Measurements from ENCODE around the gene APBA2.
A peak's percentile ranks its signal among the peaks of the same experiment; 100 is the strongest.
"Not testable (repeated sequence)": the region's sequence is repeated elsewhere in the genome, so short reads cannot be mapped to it uniquely, and the experiment has no call there.

Gene APBA2

DNA sequence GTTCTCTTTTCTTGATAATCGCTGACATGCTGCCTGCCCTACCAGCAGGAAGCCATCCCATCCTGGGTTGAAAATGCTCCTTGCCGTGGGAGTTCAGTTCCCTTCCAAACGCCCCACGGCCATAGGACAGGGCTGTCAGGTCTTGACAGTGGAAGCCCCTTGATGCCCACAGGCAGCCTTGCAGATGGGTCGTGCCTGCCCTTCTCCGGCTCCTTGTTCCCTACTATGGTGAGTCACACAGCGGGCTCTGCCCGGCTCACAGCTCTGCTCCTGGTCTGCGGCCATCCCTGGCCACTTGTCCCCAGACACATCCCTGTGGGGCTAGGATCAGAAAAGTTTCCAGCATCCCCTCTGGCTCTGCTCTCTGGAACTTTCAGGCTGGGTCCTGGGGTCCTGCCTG, 6.2 kb upstream of the APBA2 start:
- no peak for DNase-seq

DNA sequence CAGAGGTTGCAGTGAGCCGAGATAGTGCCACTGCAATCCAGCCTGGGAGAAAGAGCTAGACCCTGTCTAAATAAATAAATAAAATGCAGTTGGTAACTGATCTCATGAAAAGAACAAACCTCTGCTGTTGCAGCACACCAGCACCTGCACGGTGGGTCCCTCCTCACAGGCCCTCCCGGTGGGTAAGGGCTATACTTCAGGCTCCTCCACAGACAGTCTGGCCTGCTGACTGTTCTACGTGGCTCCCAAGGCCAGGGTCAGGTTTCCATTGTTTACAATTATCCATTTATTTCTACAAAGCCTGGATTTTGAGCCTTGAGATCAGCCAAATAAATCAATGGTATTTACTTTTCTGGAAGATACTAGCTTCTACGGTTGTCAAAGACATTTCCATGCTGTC, 5.1 kb upstream of the APBA2 start:
- DNase-seq, result no peak

- DNase-seq, result no peak
Observed at GRCh38 chr15:28881170-28881569, 4.6 kb upstream of the APBA2 start.

DNA sequence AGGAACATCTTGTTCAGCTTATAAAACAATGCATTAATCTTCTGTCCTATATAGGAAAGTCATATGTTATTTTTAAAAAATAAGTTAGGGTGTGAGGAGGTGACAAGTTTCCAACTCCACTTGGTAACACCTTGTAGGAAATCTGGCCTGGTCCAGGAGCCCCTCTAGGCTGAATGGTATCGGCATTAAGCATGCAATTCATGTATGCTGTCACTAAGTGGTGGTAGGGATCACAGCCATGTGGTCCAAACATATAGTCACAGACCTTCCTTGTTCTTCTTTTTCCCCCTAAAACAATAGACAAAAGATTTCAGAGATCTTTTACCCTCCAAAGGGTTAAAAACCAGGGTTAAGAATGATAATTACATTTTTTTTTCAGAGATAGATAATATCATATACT, 4.2 kb upstream of the APBA2 start:
- no peak for DNase-seq

GRCh38 chr15:28884151-28884940, 1.4 kb upstream of the APBA2 start:
- DNase-seq, result no peak

GRCh38 chr15:28885128-28885629, 595 bp upstream of the APBA2 start:
- DNase-seq, result no peak

DNA sequence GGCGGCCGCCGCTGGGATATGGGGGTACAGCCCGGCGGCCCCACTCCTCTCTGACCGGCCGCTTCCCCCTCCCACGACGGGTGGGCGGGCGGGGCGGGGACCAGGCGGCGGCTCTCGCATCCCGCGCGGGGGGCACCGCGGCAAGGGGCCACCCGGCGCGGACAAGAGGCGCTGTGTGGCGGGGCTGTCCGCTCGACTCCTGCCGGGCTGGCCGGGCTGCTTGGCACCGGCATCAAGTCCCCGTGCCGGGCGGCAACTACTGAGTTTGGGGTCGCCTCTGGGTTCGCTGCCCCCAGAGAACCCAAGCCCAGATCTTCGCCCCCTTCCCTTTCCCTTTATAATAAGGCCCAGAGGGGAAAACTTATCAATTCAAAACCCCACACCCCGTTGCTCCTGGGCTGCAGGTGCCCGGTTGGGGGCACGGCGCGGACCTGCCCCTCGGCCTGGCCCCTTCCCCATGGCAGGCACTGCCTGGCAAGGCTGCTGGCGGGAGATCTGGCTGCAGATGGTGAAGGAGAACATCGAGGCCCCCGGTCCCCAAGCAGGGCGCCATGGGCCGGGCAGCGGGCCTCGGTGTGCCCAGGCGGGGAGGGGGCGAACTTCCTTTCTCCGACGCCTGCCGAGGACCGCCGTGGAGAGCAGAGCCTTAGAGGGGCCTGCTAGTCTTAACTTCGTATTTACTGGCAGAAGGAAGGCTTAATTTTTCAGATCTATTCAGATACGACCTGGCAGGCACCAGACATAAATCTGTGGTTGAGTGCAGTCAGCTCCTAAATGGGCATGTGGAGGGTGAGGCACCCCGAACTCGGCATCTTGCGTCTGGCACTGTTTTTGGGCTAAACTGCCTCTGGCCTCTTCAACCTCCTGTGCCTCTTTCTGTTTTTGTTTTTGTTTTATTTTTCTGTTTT, 911 bp downstream of the APBA2 start:
- DNase-seq, result no peak

- no peak for DNase-seq
Observed at GRCh38 chr15:28887339-28888174, 1.8 kb downstream of the APBA2 start.

DNA sequence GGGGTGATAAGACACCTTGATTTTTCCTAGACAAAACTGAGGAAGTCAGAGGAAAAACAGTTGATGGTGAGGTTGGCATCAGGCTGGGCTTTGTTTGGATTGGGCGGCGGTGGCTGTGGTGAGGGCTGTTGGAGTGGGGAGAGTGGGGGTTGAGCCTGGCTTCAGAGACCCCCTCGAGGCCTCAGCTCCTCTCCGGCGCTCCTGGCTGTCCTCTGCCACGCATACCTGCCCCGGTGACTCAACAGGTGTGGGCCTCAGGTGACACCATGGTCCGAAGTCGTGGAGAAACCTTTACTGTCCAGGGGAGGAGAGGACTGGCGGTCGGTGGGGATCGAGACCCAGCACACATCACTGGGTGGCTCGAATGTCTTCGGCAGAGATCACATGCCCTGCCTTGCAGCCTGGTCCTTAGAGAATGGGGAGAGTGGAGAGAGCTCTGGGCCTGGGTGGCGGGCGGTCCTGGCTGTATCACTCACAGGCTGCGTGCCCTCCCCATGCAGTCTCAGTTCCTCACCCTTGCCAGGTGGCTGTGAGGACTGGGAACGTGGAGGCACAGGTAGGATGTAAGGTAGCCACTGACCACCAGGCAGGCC, 2.6 kb downstream of the APBA2 start:
- DNase-seq, result no peak

GRCh38 chr15:28888900-28889299, 3.1 kb downstream of the APBA2 start:
- DNase-seq, result no peak

GRCh38 chr15:28889346-28889745, 3.6 kb downstream of the APBA2 start:
- DNase-seq, result peak; percentile 36

DNA sequence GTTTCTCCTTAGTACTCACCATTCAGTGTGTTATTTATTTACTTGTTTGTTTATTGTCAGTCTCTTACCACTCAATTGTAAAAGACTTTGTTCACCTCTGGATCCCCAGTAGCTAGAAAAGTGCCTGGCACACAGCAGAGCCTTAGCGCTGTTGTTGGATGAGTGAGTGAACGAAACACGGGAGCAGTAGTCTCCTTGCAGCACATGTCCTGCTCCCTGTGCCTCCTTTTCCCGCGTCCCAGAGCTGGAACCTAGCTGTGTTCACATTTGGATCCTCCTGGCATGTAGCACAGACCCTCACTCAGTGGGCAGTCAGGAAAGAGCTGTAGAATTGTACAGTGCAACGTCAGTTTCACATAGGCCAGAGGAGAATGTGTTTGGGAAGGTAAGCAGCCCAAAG, 4.1 kb downstream of the APBA2 start:
- DNase-seq, result not testable (repeated sequence)

- not testable (repeated sequence) for DNase-seq
Observed at GRCh38 chr15:28890291-28890690, 4.5 kb downstream of the APBA2 start.

DNA sequence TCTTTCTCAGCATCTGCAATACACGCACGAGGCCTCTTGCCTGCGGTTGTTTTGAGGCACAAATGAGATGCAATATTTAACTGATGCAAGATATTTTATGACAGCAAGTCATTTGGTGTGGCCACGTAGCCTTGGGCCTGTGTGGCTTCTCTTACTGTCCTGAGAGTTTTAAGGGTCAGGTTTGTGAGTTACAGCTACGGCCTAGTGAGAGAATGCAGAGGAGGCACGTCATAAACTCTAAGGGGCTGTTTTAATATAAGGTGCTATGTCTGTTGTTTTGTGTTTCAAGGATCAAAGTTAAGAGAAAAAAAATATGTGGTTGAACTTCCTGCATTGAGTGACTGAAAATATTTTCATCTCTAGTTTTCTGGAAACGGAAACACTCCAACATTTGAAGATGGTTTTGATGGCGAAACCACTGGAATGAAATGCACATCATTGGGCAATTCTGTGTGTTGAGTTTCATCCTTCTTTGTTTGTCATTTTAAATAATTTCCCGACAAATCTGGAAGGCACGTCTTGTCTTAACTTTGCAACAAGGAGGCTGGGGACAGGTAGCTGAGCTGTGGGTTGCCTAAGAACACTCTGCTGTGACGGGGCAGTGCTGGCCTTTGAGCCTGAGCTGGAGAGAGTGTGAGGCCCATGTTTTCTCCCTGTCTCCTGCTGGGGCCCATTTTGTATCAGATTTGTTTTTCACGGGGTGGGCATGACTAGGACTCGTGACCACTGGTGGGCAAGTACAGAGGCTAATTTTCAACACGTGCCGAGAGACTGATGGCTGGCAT, 5.1 kb downstream of the APBA2 start:
- DNase-seq, result no peak

GRCh38 chr15:28891588-28891987, 5.8 kb downstream of the APBA2 start:
- no peak for DNase-seq

GRCh38 chr15:28892789-28893610, 7.2 kb downstream of the APBA2 start:
- peak; percentile 80 for DNase-seq

DNA sequence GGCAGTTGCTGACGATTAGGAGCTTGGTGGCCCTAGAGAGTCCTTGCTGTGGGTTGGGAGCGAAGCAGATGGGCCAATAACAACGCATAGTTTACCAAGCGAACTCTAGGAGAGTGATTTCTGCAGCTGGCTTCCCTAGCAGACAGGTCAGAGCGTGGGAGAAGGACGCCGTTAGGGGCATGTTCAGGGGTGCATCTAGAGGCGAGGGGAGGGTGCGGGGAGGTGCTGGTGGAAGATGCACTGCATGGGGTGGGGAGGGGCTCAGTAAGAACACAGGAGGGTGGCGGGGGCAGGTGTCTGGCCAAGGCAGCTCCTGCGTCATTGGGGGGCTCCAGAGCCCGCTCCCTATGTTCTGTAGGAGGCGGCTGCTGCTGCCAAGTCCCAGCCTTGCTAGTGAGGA, 8.9 kb downstream of the APBA2 start:
- no peak for DNase-seq

DNA sequence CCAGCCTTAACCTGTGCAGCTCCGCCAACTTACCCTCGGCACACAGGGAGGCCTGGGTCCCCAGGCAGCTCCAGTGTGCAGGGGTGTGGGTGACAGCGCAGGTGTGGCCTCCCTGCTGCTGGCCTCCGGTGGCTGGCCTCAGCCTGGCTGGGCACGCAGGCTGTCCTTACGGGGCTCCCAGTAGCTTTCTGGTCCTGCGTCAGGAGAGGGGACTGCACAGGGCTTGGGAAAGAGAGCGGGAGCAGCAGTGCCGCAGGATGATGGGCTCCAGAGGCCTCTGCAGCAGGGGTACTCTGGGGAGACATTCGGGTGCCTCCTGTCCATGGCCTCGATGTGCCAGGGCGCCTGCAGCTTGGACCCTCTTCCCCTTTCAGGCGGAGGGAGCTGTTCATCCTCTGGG, 9.4 kb downstream of the APBA2 start:
- no peak for DNase-seq

DNA sequence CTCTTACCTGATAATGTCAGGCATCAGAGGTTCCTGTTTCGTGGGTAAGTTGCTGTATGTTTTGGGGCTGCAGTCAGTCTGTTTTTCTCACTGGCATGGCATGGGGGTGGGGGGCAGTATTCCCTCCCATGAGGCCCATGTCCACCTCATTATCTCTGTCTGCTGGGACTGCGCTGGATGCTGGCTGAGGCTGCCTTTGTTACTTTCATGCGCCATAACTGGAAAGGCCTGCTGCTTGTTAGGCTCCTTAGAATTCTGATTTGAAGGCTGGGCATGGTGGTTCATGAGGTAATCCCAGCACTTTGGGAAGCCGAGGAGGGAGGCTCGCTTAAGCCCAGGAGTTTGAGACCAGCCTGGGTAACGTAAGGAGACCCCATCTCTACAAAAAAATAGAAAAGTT, 9.8 kb downstream of the APBA2 start:
- DNase-seq, result no peak

DNA sequence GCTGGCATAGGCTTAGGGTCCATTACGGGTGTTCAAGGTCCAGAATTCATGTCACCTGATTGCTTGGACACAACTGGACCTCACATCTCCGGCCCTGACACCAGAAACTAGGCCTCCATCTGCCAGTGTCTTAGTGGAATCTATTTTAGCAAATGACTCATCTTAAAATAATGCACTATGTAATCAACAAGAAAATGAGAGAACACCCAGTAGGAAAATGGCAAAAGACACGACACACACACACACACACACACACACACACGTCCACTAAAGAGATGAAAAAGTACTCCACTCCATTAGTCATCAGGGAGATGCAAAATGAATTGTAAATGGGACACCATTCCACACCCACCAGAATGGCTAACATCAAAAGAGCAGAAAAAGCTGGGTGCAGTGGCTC, 11.2 kb downstream of the APBA2 start:
- peak; percentile 37 for DNase-seq
